ENCODE measurements around the gene TMEM250.
"Not testable (repeated sequence)": the region's sequence is repeated elsewhere in the genome, so short reads cannot be mapped to it uniquely, and the experiment has no call there.

The TMEM250 gene
- total RNA-seq: 18.4 to 22.6 reads per million in 2 donors

- peak; percentile 92 to 98 (median 94) for DNase-seq
These were observed at the start of gene TMEM250 for GRCh38 chr9:136118320-136119060. TMEM250 (minus strand) TSS chr9:136118875; CDS start chr9:136116900, 1,975 bp downstream.

GRCh38 chr9:136163248-136163850 is 44.7 kb upstream of the TMEM250 start:
- no peak for DNase-seq

DNA sequence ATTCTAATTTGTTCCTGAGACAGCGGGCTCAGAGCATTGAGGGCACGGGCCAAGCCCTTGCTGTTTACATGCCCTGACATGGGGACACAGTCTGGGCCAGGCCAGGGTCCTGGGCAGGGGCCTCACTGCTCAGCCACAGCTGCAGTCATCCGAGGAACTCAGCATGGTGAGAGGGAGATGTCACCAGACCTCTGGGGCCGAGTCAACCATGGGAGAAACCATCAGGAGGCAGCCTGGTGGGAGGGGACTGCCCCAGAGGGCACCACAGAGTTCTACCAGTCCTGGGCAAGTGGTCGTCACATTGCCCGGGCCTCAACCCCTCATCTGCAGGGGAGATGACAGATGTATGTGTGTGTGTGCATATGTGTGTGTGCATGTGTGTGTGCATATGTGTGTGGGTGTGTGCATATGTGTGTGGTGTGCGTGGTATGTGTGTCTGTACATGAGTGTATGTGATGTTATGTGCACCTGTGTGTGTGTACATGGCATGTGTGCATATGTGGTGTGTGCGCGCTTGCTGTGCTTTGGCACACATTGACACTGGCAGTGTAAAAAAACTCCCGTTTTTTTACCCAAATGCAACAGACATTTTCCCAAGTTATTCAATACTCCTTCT is 42.4 kb upstream of the TMEM250 start:
- DNase-seq: no peak

- no peak for DNase-seq
These were observed 41.7 kb upstream of the TMEM250 start for GRCh38 chr9:136160381-136160841.

DNA sequence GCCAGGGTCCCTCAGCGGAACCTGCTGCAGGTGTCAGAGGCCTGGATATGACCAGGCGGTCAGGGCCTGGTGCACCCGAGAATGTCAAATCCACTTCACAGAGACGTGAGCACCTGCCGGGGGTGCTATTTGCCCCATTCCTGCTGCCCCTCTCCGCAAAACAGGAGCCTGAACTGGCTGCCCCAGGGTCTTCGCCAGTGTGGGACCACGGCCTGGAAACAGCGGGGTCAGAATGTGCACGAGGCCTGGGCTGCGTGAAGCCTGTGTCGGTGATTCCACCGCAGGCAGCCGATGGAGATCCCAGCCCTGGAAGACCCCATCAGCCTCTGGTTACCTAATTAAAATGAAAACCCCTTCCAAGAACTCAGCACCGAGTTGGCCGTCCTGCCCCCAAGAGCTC is 41.2 kb upstream of the TMEM250 start:
- no peak for DNase-seq

- no peak for DNase-seq
These were observed 39.0 kb upstream of the TMEM250 start for GRCh38 chr9:136157477-136158265.

GRCh38 chr9:136156209-136157120 is 37.8 kb upstream of the TMEM250 start:
- no peak for DNase-seq

GRCh38 chr9:136155576-136155975 is 36.9 kb upstream of the TMEM250 start:
- DNase-seq: no peak

DNA sequence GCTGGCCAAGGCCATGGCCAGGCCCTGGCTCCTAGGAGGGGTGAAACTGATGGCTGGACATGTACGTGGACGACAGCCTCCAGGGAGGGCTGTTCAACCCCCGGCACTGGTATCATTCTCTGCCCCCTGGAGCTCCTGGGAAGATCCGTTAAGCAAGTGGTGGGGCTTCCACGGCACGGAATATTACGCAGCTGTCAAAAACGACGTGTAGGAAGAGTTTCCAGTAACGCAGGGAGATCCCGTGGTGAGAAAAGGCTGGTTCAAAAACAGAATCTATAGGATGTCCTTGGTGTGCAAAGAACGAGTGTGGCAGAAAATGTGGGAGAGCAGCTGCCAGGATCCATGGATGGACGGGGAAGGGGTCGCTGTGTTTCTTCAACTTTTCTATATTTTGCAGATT is 36.3 kb upstream of the TMEM250 start:
- DNase-seq: no peak

DNA sequence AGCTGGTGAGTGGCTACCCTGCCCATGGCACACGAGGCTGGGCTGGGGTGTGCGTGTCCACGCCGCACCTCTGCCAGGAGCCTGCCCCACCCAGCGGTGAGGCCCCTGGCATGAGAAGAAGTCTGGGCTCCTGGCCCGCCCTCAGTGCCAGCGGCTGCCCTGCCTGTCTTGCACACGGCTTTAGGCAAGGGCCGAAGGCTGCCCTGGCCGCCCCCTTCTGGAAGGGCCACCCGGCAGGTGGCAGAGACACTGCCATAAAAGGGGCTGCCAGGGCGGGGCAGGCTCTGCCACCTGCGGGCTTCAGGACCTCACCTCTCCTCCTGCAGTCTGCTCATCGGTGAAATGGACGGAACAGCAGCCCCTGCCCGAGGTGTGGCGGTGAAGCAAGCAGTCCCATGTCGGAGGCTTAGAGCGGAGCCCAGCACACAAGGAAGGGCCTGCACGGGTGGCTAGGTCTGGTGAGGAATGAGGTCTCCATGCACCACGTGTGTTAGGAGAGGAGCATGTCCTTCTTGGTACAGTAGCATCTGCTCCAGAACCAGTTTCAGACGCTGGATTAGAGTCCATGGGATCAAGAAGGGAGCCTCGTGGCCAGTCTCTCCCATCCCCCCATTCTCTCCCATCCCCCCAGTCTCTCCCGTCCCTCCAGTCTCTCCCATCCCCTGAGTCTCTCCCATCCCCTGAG is 34.8 kb upstream of the TMEM250 start:
- no peak for DNase-seq

GRCh38 chr9:136152931-136153330 is 34.3 kb upstream of the TMEM250 start:
- no peak for DNase-seq

GRCh38 chr9:136152543-136152866 is 33.8 kb upstream of the TMEM250 start:
- DNase-seq: no peak

- DNase-seq: no peak
These were observed 33.3 kb upstream of the TMEM250 start for GRCh38 chr9:136151848-136152542.

DNA sequence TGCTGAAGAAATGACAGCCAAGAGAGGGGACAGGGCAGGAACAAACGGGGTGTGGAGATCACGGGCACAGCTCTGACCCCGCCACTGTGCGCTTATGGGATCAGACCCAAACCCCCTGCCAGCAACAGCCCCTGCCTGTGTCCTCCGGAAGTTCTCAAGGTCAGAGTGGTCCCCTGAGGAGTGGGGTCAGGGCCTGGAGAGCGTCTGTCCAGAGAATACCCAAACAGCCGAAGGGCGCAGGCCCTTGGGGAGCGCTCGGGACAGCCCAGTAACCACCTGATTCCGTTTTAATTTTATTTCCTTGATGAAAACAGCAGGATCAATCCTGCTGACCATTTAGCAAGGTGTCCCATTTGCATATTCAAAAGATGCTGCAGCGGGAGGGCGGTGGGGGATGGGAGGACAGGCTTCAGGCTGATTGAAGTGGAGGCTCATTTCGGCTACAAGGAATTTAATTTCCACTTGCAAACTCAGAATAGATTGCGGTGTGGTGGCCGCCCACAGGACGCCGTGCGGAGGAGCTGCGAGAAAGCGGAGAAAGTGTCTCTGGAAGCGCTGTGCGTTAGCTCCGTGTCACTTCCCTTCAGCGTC is 32.6 kb upstream of the TMEM250 start:
- no peak for DNase-seq

DNA sequence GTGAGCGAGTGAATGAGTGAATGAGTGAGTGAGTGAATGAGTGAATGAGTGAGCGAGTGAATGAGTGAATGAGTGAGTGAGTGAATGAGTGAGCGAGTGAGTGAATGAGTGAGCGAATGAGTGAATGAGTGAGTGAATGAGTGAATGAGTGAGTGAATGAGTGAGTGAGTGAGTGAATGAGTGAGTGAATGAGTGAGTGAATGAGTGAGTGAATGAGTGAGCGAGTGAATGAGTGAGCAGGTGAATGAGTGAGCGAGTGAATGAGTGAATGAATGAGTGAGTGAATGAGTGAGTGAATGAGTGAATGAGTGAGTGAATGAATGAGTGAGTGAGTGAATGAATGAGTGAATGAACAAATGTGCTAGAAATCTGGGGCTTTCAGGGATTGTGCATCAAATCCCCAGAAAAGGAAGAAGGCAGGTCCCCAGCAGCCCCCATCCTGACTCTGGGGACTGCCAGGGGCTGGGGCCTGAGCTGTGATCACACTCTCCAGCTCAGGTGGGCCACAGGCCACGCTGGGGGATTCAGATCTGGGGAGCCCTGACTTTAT is 32.1 kb upstream of the TMEM250 start:
- DNase-seq: not testable (repeated sequence)

DNA sequence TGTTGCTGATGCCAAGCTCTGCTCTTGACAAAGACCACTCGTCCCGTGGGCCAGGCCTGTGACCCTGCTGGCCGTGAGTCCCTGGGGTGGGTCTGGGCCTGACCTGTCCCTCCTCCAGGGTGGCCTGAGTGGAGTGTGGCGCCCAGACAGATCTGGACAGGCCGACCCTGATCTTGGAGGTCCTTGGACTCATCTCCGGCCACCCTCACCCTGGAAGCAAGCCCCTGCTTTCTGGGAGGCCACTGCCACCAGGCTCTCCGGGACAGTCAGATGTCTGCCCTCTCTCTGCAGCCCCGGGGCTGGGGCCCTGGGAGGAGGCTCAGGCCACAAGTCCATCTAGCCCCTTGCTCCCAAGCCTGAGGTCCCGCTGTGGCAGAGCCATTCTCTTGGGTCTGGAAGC is 31.2 kb upstream of the TMEM250 start:
- no peak for DNase-seq

DNA sequence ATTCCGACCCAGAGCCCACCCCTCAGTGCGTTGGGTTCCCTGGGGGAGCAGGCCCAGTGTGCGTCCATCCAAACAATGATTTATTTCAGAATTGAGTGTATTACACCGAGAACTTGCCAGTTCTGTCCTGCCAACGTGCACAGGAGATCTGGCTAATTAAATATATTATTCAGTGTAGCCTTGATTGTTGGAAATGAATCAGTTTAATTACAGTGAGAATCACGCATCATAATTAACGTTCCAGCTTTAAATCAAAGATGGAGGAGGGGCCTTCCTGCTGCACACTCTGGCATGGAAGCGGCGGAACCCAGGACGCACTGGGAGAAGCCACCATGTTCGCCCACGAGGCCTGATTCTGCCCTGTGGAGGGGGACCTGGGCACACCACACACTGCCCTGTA is 30.7 kb upstream of the TMEM250 start:
- DNase-seq: no peak

GRCh38 chr9:136148766-136149165 is 30.1 kb upstream of the TMEM250 start:
- DNase-seq: no peak

- no peak for DNase-seq
These were observed 29.4 kb upstream of the TMEM250 start for GRCh38 chr9:136147890-136148714.

Data from T-helper 2 cell (primary cell).